ENCODE results near the gene SPO11. TPM values are rescaled to one million over a fixed set of nuclear protein-coding genes. Genes with fewer than 3 reads are reported as not detected.

SPO11 gene
- total RNA-seq, 1 experiment from 2014 or later = not detected

DNA sequence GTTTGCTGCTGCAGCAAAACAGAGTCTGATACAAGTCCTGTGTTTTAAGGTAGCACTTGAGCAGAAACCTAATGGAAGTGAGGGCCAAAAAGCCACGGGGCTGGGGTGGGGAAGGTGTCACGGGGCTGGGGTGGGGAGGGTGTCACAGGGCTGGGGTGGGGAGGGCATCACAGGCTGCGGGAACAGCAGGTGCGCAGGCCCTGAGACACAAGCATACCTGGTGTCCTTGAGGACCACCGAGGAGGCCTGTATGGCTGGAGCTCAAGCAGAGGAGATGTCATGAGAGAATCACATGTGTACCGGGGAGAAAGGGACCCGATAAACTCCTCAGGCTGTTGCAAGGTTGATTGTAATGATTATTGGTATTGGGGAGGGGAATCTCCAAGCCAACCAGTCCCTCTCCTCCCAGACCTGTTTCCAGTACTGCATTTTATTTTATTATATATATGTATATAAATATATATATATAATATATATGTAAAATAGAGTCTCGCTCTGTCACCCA is 13.6 kb upstream of the SPO11 start:
- peaks cover 10% of the 10 kb centered on the region for H3K4me1 ChIP-seq (replicated peaks; ENCODE audit: insufficient read depth)
- H2AFZ ChIP-seq = no peak overlapping the region
- no peaks in the 10 kb centered on the region for H3K9me2 ChIP-seq (ENCODE audit: insufficient read depth)
- intact Hi-C loops (cut with micrococcal nuclease; ENCODE audit: unreplicated experiment) = no loop called here
- no peak for DNase-seq
- ChIA-PET POLR2A (ENCODE audit: unreplicated experiment) (no interaction called here), CTCF (no interaction called here)
- no peaks in the 10 kb centered on the region for H4K20me1 ChIP-seq (ENCODE audit: insufficient read depth)
- BruUV-seq (replicated peaks) = no TSS peak
- no peaks in the 10 kb centered on the region for H3K36me3 ChIP-seq (ENCODE audit: low read depth)
- H3K27me3 ChIP-seq (ENCODE audit: insufficient read depth, low read depth) = no peaks in the 10 kb centered on the region
- H3K79me2 ChIP-seq (ENCODE audit: low read depth) = no peaks in the 10 kb centered on the region
- no peak overlapping the region for H3K4me2 ChIP-seq
- no peak overlapping the region for H3K4me3 ChIP-seq
- no peaks in the 10 kb centered on the region for H3K9me3 ChIP-seq (ENCODE audit: insufficient read depth, low read depth)
- TF ChIP-seq, protein P1, sequence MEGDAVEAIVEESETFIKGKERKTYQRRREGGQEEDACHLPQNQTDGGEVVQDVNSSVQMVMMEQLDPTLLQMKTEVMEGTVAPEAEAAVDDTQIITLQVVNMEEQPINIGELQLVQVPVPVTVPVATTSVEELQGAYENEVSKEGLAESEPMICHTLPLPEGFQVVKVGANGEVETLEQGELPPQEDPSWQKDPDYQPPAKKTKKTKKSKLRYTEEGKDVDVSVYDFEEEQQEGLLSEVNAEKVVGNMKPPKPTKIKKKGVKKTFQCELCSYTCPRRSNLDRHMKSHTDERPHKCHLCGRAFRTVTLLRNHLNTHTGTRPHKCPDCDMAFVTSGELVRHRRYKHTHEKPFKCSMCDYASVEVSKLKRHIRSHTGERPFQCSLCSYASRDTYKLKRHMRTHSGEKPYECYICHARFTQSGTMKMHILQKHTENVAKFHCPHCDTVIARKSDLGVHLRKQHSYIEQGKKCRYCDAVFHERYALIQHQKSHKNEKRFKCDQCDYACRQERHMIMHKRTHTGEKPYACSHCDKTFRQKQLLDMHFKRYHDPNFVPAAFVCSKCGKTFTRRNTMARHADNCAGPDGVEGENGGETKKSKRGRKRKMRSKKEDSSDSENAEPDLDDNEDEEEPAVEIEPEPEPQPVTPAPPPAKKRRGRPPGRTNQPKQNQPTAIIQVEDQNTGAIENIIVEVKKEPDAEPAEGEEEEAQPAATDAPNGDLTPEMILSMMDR (conservative IDR thresholded peaks at IDR 0.05) = no peak
- no peak for TF ChIP-seq EZH2 (IDR thresholded peaks at IDR 0.05; ENCODE audit: low read depth)
- no peak overlapping the region for H3K27ac ChIP-seq
- H3F3A ChIP-seq (ENCODE audit: insufficient read depth, low read depth) = no peaks in the 10 kb centered on the region

DNA sequence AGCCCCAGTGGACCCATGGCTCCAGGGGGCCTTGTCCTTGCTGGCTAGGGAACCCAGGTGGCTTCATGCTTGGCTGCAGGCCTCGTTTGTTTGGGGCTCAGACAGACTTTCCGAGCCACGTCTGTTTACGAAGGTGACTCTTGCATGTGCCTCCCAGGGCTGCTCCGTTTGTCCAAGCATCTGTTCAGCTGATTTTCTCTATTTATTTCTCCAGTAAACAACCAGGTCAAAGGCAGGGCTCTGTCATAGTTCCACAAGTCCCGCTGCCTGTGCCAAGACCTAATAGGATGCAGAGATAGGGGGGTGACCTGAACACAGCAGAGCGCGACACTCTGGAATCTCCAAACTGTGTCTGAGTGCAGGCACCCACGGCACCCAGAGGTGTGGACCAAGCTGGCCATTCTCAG is 12.8 kb upstream of the SPO11 start:
- H3K36me3 ChIP-seq (ENCODE audit: low read depth) = no peaks in the 10 kb centered on the region
- no peak for TF ChIP-seq EZH2 (IDR thresholded peaks at IDR 0.05; ENCODE audit: low read depth)
- TF ChIP-seq, protein P1 (conservative IDR thresholded peaks at IDR 0.05) = no peak
- H2AFZ ChIP-seq = no peak overlapping the region
- H3K27me3 ChIP-seq (ENCODE audit: insufficient read depth, low read depth) = no peaks in the 10 kb centered on the region
- no peaks in the 10 kb centered on the region for H3K9me3 ChIP-seq (ENCODE audit: insufficient read depth, low read depth)
- no peak overlapping the region for H3K27ac ChIP-seq
- peaks cover 10% of the 10 kb centered on the region for H3K4me1 ChIP-seq (replicated peaks; ENCODE audit: insufficient read depth)
- H3K9me2 ChIP-seq (ENCODE audit: insufficient read depth) = no peaks in the 10 kb centered on the region
- no peaks in the 10 kb centered on the region for H4K20me1 ChIP-seq (ENCODE audit: insufficient read depth)
- DNase-seq = no peak
- no peaks in the 10 kb centered on the region for H3K79me2 ChIP-seq (ENCODE audit: low read depth)
- ChIA-PET CTCF (no interaction called here), POLR2A (ENCODE audit: unreplicated experiment) (no interaction called here)
- BruUV-seq (replicated peaks) = no TSS peak
- no peak overlapping the region for H3K4me2 ChIP-seq
- H3F3A ChIP-seq (ENCODE audit: insufficient read depth, low read depth) = no peaks in the 10 kb centered on the region; the same call in 1 of the 2 replicates
- intact Hi-C loops (cut with micrococcal nuclease; ENCODE audit: unreplicated experiment) = no loop called here
- H3K4me3 ChIP-seq = no peak overlapping the region

DNA sequence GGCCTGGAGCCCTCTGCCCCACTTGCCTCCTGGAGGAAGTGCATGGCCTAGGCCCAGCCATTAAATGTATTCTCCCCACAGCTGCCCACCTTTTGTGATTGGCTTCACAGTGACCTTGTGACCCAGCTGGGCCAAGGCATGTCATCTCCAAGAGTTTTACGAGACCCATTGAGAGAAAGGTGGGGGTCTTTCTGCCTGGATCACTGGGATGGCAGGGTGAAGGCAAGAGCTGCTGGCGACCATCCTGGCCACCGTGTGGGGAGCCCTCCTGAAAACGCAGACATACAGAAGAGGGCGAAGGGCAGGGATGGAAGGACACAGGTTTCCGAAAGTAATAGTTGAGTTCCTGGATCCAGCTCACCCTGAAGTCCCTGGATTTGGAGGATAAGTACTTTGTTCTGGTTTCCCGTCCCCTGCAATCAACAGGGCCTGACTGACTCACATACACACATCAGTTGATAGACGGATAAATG is 12.3 kb upstream of the SPO11 start:
- H3K27me3 ChIP-seq (ENCODE audit: insufficient read depth, low read depth) = no peaks in the 10 kb centered on the region
- H3K27ac ChIP-seq = no peak overlapping the region
- no peaks in the 10 kb centered on the region for H3K36me3 ChIP-seq (ENCODE audit: low read depth)
- H3K9me3 ChIP-seq (ENCODE audit: insufficient read depth, low read depth) = no peaks in the 10 kb centered on the region
- no peaks in the 10 kb centered on the region for H4K20me1 ChIP-seq (ENCODE audit: insufficient read depth)
- no peak overlapping the region for H3K4me2 ChIP-seq
- no peak overlapping the region for H3K4me3 ChIP-seq
- ChIA-PET POLR2A (ENCODE audit: unreplicated experiment) (no interaction called here), CTCF (interaction anchor here (1.0 kb wide), 1 partner anchor 15 kb away, joined by 3 read pairs; no protein-coding TSS in a partner anchor)
- intact Hi-C loops (cut with micrococcal nuclease; ENCODE audit: unreplicated experiment) = no loop called here
- no TSS peak for BruUV-seq (replicated peaks)
- no peaks in the 10 kb centered on the region; the same call in 1 of the 2 replicates for H3F3A ChIP-seq (ENCODE audit: insufficient read depth, low read depth)
- no peaks in the 10 kb centered on the region for H3K79me2 ChIP-seq (ENCODE audit: low read depth)
- no peak overlapping the region for H2AFZ ChIP-seq
- peaks cover 13% of the 10 kb centered on the region for H3K4me1 ChIP-seq (replicated peaks; ENCODE audit: insufficient read depth)
- DNase-seq = no peak
- TF ChIP-seq EZH2 (IDR thresholded peaks at IDR 0.05; ENCODE audit: low read depth) = no peak
- TF ChIP-seq, protein P1 (conservative IDR thresholded peaks at IDR 0.05) = no peak
- no peaks in the 10 kb centered on the region for H3K9me2 ChIP-seq (ENCODE audit: insufficient read depth)
